ENCODE measurements around the gene CLEC2B. TPM values are rescaled to one million over a fixed set of nuclear protein-coding genes. Genes with fewer than 3 reads are reported as not detected.

CLEC2B gene
- total and polyA plus RNA-seq, 4 donors, result 2.9 to 4.2 (median 3.1) TPM

DNA sequence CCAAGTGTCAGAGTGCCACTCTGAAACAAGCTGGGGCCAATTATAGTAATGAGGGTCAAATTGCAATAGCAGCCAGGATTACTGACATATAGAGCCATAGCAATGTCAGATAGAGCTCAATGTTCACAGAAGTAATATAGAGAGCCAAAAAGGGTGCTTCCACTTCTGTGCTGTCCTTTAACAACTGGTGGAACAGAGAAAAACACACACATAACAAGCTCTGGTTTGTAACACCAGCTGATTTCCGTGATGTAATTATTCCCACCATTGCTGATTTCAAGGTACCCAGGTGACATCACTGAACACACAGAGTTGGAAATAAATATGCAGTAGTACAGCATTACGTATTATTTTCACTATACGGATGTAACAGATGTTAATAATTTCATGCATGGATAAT, 3.0 kb upstream of the CLEC2B start:
- H3K27me3 ChIP-seq (ENCODE audit: control insufficient read depth in 4 of 4, insufficient read depth in 4 of 4, low read length in 3 of 4), result no peaks in the 10 kb centered on the region
- no peaks in the 10 kb centered on the region for H3K36me3 ChIP-seq (ENCODE audit: control insufficient read depth in 4 of 4, insufficient read depth in 3 of 4, low read depth in 1 of 4, low read length in 3 of 4)
- no peak for TF ChIP-seq YY1 (IDR thresholded peaks at IDR 0.05)
- TF ChIP-seq HNF4G (IDR thresholded peaks at IDR 0.05), result no peak
- TF ChIP-seq FOXA2 (IDR thresholded peaks at IDR 0.05), result no peak
- TF ChIP-seq, protein P1, sequence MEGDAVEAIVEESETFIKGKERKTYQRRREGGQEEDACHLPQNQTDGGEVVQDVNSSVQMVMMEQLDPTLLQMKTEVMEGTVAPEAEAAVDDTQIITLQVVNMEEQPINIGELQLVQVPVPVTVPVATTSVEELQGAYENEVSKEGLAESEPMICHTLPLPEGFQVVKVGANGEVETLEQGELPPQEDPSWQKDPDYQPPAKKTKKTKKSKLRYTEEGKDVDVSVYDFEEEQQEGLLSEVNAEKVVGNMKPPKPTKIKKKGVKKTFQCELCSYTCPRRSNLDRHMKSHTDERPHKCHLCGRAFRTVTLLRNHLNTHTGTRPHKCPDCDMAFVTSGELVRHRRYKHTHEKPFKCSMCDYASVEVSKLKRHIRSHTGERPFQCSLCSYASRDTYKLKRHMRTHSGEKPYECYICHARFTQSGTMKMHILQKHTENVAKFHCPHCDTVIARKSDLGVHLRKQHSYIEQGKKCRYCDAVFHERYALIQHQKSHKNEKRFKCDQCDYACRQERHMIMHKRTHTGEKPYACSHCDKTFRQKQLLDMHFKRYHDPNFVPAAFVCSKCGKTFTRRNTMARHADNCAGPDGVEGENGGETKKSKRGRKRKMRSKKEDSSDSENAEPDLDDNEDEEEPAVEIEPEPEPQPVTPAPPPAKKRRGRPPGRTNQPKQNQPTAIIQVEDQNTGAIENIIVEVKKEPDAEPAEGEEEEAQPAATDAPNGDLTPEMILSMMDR (IDR thresholded peaks at IDR 0.05; ENCODE audit: low read depth, low read length, missing input control), result no peak
- TF ChIP-seq, protein P2, sequence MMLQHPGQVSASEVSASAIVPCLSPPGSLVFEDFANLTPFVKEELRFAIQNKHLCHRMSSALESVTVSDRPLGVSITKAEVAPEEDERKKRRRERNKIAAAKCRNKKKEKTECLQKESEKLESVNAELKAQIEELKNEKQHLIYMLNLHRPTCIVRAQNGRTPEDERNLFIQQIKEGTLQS (IDR thresholded peaks at IDR 0.05), result no peak
- no peak for TF ChIP-seq RXRA (IDR thresholded peaks at IDR 0.05)
- TF ChIP-seq, protein P3, sequence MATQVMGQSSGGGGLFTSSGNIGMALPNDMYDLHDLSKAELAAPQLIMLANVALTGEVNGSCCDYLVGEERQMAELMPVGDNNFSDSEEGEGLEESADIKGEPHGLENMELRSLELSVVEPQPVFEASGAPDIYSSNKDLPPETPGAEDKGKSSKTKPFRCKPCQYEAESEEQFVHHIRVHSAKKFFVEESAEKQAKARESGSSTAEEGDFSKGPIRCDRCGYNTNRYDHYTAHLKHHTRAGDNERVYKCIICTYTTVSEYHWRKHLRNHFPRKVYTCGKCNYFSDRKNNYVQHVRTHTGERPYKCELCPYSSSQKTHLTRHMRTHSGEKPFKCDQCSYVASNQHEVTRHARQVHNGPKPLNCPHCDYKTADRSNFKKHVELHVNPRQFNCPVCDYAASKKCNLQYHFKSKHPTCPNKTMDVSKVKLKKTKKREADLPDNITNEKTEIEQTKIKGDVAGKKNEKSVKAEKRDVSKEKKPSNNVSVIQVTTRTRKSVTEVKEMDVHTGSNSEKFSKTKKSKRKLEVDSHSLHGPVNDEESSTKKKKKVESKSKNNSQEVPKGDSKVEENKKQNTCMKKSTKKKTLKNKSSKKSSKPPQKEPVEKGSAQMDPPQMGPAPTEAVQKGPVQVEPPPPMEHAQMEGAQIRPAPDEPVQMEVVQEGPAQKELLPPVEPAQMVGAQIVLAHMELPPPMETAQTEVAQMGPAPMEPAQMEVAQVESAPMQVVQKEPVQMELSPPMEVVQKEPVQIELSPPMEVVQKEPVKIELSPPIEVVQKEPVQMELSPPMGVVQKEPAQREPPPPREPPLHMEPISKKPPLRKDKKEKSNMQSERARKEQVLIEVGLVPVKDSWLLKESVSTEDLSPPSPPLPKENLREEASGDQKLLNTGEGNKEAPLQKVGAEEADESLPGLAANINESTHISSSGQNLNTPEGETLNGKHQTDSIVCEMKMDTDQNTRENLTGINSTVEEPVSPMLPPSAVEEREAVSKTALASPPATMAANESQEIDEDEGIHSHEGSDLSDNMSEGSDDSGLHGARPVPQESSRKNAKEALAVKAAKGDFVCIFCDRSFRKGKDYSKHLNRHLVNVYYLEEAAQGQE (IDR thresholded peaks at IDR 0.05), result no peak
- TF ChIP-seq JUND (IDR thresholded peaks at IDR 0.05), result no peak
- TF ChIP-seq HNF4A (conservative IDR thresholded peaks at IDR 0.05), result no peak
- TF ChIP-seq, protein P4, sequence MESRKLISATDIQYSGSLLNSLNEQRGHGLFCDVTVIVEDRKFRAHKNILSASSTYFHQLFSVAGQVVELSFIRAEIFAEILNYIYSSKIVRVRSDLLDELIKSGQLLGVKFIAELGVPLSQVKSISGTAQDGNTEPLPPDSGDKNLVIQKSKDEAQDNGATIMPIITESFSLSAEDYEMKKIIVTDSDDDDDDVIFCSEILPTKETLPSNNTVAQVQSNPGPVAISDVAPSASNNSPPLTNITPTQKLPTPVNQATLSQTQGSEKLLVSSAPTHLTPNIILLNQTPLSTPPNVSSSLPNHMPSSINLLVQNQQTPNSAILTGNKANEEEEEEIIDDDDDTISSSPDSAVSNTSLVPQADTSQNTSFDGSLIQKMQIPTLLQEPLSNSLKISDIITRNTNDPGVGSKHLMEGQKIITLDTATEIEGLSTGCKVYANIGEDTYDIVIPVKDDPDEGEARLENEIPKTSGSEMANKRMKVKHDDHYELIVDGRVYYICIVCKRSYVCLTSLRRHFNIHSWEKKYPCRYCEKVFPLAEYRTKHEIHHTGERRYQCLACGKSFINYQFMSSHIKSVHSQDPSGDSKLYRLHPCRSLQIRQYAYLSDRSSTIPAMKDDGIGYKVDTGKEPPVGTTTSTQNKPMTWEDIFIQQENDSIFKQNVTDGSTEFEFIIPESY (IDR thresholded peaks at IDR 0.05), result no peak
- TF ChIP-seq RAD21 (IDR thresholded peaks at IDR 0.05), result no peak
- TF ChIP-seq EGR1 (IDR thresholded peaks at IDR 0.05; ENCODE audit: low read depth in 2 of 2), result no peak
- no peak for TF ChIP-seq FOXA1 (IDR thresholded peaks at IDR 0.05)
- TF ChIP-seq GABPA (IDR thresholded peaks at IDR 0.05 in 1 of 2, conservative IDR thresholded peaks at IDR 0.05 in 1 of 2), result no peak
- no peak for TF ChIP-seq NR2F2 (IDR thresholded peaks at IDR 0.05)
- TF ChIP-seq SP1 (IDR thresholded peaks at IDR 0.05), result no peak
- TF ChIP-seq, protein P5, sequence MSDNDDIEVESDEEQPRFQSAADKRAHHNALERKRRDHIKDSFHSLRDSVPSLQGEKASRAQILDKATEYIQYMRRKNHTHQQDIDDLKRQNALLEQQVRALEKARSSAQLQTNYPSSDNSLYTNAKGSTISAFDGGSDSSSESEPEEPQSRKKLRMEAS (IDR thresholded peaks at IDR 0.05), result no peak
- WGBS, result 97% methylated on average over 3 of the region's 3 CpGs
- H3K4me1 ChIP-seq (ENCODE audit: control insufficient read depth in 4 of 4, insufficient read depth in 4 of 4, low read length in 3 of 4), result peaks cover 0 to 3% (median 2%) of the 10 kb centered on the region in 4 donors
- H3K4me3 ChIP-seq (ENCODE audit: low read depth in 1 of 3, low read length in 3 of 3), result no peak overlapping the region
- no peaks in the 10 kb centered on the region for H3K9me3 ChIP-seq (ENCODE audit: control insufficient read depth in 4 of 4, low read length in 3 of 4)
- DNase-seq (ENCODE audit: low spot score), result no peak
- H3K9ac ChIP-seq (ENCODE audit: low read depth in 1 of 2, low read length in 2 of 2), result no peak overlapping the region
- H3K27ac ChIP-seq (ENCODE audit: low read depth in 1 of 2, low read length in 2 of 2), result no peak overlapping the region
